ENCODE data around the gene SIX2.

SIX2 gene

GRCh38 chr2:45024600-45025291, 15.5 kb upstream of the SIX2 start:
- in situ Hi-C loops (cut with HindIII; ENCODE audit: low sequenced_read_pairs) = no loop called here
- no peak overlapping the region for H3K4me3 ChIP-seq (ENCODE audit: low read depth, low read length)
- DNase-seq (ENCODE audit: low read depth, low spot score) = peak; percentile 86
- peak; percentile 18 for TF ChIP-seq CTCF (IDR thresholded peaks at IDR 0.05; ENCODE audit: low read depth, low read length)

GRCh38 chr2:45024097-45024496, 14.8 kb upstream of the SIX2 start:
- no peak overlapping the region for H3K4me3 ChIP-seq (ENCODE audit: low read depth, low read length)
- TF ChIP-seq CTCF (IDR thresholded peaks at IDR 0.05; ENCODE audit: low read depth, low read length) = no peak
- in situ Hi-C loops (cut with HindIII; ENCODE audit: low sequenced_read_pairs) = no loop called here
- DNase-seq (ENCODE audit: low read depth, low spot score) = no peak

- in situ Hi-C loops (cut with HindIII; ENCODE audit: low sequenced_read_pairs) = no loop called here
- DNase-seq (ENCODE audit: low read depth, low spot score) = no peak
- no peak for TF ChIP-seq CTCF (IDR thresholded peaks at IDR 0.05; ENCODE audit: low read depth, low read length)
- no peak overlapping the region for H3K4me3 ChIP-seq (ENCODE audit: low read depth, low read length)
Observed at GRCh38 chr2:45020439-45020838, 11.2 kb upstream of the SIX2 start.

- in situ Hi-C loops (cut with HindIII; ENCODE audit: low sequenced_read_pairs) = no loop called here
- H3K4me3 ChIP-seq (ENCODE audit: low read depth, low read length) = no peak overlapping the region
- no peak for DNase-seq (ENCODE audit: low read depth, low spot score)
- TF ChIP-seq CTCF (IDR thresholded peaks at IDR 0.05; ENCODE audit: low read depth, low read length) = no peak
Observed at GRCh38 chr2:45018023-45018422, 8.8 kb upstream of the SIX2 start.

- no peak for DNase-seq (ENCODE audit: low read depth, low spot score)
- in situ Hi-C loops (cut with HindIII; ENCODE audit: low sequenced_read_pairs) = no loop called here
- no peak for TF ChIP-seq CTCF (IDR thresholded peaks at IDR 0.05; ENCODE audit: low read depth, low read length)
- H3K4me3 ChIP-seq (ENCODE audit: low read depth, low read length) = no peak overlapping the region
Observed at GRCh38 chr2:45014831-45015230, 5.6 kb upstream of the SIX2 start.

GRCh38 chr2:45014016-45014702, 4.9 kb upstream of the SIX2 start:
- TF ChIP-seq CTCF (IDR thresholded peaks at IDR 0.05; ENCODE audit: low read depth, low read length) = peak; percentile 64

More at GRCh38 chr2:45014016-45014702, 4.9 kb upstream of the SIX2 start:
- H3K4me3 ChIP-seq (ENCODE audit: low read depth, low read length) = peak overlapping the region; percentile 17
- peak; percentile 36 for DNase-seq (ENCODE audit: low read depth, low spot score)
- in situ Hi-C loops (cut with HindIII; ENCODE audit: low sequenced_read_pairs) = no loop called here

Measured in astrocyte of the spinal cord (primary cell).